Muscle of arm (tissue), 14 donors: ENCODE measurements around the gene CRYBA2. TPM values are rescaled to one million over a fixed set of nuclear protein-coding genes. Genes with fewer than 3 reads are reported as not detected.

ENCODE experiments used
- DNase-seq: peaks from one replicate; pipeline ENCODE4 v3.0.0-alpha.2; 2013
- long read RNA-seq, 11 donors: transcript quantifications; one replicate each; lab custom pipeline, GENCODE V29; 2026
- polyA plus RNA-seq, 12 donors: library from polyadenylated mRNA; unstranded; fragments of 120-200 nt; gene quantifications; one replicate each; pipeline ENCODE4 v1.2.1, GENCODE V29; 2013; ENCODE audit not compliant: insufficient read length in 12 of 12

CRYBA2 gene, protein sequence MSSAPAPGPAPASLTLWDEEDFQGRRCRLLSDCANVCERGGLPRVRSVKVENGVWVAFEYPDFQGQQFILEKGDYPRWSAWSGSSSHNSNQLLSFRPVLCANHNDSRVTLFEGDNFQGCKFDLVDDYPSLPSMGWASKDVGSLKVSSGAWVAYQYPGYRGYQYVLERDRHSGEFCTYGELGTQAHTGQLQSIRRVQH
- not detected for polyA plus RNA-seq
- long read RNA-seq, donor 1, partial matches to known transcripts: 0 of 4 reads
- long read RNA-seq, donor 1, other reads (novel, unspliced or antisense): 0 of 4 reads
- long read RNA-seq, donor 2: 0 reads
- long read RNA-seq, donor 3: 0 reads
- long read RNA-seq, donor 4: 0 reads
- long read RNA-seq, donor 5: 0 reads
- long read RNA-seq, donor 6: 0 reads
- long read RNA-seq, donor 7: 0 reads
- long read RNA-seq, donor 8: 0 reads
- long read RNA-seq, donor 9: 0 reads
- long read RNA-seq, donor 10: 0 reads
- long read RNA-seq, donor 11: 0 reads

DNA sequence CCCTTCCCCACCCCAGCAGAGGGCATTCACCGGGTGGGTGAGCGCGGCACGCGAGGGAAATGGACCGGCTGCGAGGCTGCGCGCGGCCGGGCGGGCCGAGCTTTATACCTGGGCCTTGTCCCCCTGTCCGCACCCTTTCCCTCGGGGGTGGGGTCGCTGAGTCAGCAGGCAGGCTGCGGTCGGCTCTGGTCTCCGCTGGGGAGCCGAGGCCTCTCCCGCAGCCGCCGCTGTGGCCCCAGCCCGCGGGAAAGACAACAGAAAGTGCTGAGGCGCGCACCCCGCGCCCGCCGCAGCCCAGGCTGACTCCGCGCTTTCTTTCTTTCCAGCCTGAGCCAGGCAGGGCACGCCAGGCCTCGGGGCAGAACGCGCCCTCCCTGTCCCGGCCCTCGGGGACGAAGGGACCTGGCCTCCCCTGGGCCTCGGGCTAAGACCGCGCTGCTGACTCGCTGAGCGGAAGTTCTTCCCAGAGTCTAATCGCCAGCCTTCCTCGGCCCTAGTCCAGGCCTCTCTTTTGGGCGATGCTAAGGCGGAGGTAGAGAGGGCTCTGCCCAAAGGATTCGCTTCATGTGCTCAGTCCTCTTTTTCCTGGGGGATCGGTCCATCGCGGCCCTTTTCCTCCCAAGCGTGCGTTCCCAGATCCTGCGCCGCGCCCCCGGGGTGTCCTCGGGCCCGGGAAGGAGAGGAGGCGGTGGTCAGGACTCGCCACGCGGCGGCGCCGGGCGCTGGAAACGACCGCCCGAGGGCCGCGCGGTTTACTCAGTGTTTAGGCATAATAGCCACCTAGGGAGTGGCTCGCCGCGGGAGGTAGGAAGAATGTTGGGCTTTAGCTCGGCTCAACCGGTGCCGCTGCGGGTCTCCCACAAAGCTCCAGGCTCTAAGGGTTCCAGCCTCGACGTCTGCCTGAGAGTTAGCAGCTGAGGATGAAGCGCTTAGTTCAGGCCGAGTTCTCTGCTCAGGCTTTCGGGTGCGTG, at the start of gene CRYBA2:
CRYBA2 (minus strand) TSS at position 78 of the 971 bp plus-strand sequence. CDS start 246 bp downstream, outside the sequence.
- no peak for DNase-seq

DNA sequence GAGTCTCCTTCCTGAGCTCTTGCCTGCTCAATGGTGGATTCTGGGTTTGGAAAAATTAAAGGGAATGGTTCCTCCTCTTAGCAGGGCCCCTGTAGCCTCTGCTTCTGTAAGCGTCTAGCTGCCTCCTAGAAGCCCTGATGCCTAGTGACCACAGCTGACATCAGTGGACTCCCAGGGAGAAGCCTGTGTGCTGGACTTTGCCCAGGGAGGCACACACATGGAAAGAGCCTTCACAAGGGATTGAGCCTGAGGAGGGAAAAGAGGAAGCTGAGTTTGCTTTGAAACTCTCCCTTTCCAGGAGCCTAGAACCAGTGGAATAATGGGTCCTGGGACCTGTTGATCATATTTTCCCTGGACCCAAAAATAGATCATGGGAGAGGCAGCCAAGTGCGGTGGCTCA, 49.5 kb upstream of the CRYBA2 start:
- no peak for DNase-seq

DNA sequence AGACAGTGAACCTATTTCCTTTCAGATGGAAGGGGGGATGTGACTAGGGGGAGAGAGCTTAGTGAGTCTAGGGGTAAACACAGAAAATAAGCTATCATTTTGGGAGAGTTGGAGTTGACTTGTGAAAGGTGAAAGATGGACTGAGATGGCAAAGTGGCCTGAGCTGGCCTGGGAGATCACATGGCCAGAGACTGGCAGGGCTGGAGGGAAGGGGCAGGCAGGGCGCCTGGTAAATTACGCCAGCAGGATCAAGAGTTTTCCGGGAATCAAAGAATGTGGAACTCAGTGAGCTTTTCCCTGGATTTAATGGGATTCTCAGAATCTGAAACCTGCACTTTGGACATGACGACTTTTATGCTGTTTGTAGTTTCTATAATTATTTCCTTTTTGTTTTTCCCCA, 48.9 kb upstream of the CRYBA2 start:
- no peak for DNase-seq

DNA sequence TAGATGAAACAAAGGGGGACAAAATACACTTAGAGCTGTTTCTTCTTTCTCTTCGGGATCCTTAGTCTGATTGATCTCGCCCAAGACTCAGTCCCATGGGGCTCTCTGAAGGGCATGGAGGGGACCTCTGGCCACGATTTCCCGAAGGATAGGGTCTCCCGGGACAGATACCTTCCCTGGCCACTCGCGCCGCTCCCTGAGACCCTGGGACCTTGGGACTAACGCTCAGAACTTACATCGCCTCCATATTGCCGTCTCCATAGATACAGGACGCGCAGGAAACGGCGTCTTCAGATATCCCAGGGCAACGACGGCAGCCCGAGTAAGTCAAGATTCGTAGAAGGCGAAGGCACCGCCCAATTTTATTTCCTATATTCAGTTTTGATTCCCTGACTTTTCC, 48.0 kb upstream of the CRYBA2 start, which contains the start of gene CFAP65:
CFAP65 (minus strand) TSS at position 265 of the 400 bp plus-strand sequence. CDS start 2,468 bp downstream, outside the sequence.
- DNase-seq: no peak

DNA sequence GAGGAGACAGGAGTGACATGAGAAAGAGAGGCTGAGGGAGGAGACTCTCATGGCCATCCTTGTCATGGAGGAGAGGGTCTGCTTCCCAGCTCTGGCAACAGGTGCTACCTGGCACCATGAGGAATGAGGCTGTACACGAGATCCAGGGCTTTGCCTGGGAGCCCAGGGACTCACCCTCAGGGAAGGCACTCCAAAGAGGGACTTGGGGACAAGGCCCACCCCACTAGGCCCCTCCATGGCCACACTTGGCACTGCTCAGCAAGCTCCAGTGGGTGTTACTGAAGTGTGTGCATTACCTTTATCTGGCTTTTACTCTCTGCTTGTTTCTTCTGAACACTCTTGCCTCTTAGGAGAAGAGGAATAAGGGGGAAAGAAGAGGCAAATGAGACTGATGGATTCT, 45.4 kb upstream of the CRYBA2 start:
- no peak for DNase-seq

DNA sequence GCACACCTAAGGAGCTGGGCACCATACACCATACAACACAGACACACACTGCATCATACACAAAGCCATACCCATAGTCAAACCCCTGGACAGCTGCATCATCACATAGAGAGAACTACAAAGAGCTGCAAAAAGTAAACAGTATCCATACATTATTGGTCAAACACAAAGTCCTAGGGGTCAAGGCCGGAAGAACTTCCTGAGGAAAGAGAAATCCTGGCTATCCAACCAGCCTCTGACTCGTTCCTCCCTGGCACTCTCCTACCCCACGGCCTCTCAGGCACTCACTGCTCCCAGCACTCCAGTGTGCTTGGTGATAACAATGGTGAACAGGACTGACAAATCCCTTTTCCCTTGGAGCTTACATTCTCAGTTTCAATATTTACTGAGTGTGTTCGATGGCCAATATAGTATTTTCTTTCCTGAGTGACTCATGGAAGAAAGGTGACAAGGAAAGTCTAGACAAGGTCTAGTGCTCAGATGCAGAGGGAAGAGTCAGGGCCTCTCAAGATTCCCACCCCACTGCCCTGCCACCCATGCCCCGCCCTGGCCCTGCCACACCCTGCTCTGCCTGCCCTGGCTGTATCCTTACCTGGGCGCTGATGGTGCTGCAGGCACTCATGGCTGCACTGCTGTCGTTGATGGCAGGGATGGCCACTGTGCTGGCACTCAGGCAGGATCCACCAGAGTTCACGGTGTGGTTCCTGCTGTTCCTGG, 44.7 kb upstream of the CRYBA2 start:
- no peak for DNase-seq

DNA sequence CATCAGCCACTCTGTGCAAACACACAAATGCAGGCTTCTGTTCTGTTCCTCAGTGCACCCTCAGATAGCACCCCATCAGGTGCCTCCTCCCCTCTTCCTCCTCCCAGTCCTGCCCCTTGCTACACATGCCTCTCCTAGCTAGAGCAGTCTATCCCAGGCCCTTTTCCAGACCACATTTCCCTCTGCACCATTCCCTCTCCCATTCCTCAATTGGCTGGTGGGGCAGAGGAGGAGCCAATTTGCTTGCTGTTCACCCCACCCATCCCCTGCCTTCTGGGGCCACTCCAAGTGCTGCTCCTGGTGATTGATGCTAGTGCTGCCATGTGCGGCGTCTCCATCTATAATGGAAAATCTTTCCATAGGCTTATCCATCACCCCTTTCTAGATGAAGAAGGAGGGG, 42.7 kb upstream of the CRYBA2 start:
- no peak for DNase-seq

DNA sequence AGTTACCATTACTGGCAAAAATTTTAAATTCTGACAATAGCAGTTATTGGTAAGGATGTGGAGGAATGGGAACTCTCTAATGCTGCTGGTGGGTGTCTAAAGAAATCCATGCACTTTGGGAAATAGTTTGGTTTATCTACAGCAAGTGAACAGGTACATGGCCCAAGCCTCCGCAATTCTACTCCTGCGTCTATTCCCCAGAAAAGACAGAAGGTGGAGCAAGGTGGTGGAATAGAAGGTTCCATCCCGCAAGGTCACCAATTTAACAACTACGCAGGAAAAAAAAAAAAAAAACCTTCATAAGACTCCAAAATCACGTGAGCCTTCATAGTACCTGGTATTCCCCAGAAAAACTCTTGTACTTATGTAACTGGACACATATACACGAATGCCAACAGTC, 41.6 kb upstream of the CRYBA2 start:
- DNase-seq: no peak

DNA sequence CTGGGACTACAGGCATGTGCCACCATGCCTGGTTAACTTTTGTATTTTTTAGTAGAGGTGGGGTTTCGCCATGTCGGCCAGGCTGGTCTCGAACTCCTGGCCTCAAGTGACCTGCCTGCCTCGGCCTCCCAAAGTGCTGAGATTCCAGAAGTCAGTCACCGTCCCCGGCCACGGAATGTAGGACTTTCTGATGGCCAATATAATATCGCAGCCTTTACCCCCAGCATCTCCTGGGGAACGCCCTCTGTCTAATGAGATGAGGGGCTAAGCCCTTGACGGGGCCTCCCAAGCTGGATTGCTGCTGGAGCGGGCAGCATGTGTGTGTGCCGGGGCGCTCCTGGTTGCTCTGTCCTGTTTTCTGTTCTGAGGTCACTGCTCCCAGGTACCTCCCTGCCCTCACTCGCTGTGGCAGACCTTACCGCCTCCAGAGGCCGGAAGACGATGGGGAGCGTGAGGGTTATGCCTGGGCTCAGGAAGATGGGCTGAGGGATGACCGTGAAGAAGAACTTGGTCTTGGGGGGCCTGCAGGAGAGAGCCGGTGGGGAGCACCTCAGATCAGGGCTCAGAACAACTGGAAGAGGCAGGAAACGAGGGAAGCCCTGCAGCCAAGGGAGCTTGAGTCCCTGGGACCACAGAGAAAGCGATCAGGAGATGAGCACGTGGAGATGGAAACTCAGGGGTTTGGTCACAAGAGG, 39.0 kb upstream of the CRYBA2 start:
- no peak for DNase-seq

DNA sequence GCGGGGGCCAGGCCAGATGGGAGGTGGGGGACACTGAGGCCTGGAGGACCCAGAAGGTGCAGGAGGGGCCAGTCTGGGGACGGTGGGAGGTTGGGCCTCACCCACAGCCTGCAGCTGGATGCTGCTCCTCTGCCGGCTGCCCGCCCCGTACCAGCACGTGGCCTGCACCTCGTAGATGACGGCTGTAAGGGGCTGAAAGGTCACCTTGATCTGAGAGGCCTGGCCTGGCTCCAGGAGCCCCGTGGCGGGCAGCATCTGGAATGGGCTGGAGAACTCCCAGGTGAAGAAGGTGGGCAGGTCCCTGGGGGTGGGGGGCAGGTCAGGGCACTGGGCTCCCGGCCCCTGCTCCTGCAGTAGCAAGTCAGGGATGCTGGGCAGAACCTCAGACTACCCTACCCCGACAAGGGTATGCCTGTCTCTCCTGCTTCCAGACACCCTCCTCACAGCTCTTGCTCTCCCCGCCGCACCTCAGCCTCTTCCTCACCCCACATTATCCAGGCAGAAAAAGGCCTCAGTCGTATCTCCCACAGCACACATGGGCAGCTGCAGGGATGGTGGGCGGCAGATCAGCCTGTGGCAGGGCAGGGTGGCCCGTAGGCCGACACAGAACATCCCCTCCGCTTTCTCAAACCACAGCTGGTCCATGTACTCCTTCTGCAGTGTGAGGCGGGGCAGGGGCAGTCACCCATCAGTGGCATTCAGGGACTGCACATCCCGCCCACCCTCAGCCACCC, 38.0 kb upstream of the CRYBA2 start:
- DNase-seq: no peak

DNA sequence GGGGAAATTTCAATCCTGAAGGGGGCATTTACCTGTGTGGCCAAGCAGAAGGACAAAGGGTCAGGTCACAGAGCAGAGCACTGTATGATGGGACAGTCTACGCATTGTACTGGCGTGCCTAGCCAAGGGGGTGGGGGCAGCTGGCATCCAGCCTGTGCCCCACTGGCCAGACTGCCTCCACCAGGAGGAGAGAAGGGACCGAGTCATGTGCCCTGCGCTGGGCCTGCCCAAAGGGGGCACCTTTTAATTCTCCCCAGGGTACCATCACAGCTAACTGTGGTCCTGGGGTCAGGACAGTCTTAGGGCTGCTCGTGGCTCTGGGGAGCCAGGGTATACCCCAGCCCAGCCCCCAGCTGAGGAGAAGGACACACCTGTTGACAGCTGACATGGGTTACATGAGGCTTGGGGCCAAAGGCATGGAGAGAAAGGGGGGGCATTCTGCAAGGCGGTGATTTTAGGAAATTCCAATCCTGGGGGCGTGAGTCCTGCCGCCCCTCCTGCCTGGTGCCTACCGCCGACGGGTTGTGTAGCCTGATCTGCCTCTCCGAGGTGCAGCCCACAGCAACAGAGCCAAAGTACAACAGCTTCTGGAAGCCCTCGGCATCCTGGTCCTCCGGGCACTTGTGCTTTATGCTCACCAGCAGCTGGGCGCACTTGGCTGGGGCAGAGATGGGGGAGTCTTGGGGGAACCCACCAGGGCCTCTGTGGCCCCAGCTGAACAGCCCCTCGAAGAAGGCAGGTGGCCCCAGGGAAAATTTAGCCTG, 37.1 kb upstream of the CRYBA2 start:
- DNase-seq: no peak

DNA sequence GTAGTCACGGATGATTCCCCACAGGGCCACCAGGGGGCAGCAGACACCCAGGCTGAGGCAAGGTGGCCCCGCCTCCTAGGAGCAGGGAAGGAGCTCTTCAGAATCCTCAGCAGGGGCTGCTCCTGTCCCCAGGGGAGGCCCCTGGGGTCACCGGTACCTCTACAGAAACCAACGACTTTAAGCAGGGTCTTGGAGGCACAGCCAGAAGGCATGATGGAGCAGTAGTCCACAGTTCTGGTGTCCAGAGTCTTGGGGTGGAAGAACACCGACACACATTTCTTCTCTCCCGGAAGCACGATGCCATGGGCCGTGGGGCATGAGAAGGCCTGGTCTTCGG, 36.6 kb upstream of the CRYBA2 start:
- peak; percentile 69 for DNase-seq

DNA sequence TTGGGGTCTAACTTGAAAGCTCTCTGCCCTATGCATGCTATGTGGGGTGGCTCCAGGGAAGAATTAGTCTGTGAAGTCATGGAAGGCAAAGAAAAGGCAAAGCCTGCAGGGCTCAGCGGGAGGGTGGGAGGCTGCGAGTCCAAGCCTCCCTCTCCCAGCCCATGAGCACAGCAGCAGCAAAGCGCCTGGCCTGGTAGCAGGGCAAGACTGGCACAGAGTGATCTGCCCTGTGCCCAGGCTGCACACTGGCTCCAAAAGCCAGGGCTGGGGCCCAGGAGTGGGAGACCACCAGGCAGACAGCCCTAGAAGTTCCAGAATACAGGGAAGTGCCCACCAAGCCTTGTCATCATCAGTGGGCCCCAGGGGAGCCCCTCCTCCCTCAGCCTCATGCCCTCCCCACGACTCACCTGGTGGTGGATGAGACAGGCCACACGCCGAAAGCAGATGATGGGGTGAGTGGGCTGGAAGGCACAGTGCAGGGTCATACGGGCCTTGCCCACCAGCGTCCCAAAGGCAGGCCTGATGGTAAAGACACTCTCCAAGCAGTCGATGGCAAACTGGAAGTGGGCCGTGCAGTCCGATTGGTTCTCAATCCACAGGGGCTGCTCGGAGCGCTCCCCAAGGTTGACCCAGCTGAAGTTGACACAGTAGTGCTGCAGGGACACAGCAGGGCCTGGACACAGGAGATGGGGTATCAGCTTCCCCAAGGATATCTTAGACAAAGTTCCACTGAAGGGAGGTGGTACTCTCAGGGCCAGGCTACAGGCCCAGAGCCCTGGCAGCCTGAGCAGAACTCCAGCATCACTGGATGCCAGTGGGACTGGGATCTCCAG, 36.0 kb upstream of the CRYBA2 start:
- no peak for DNase-seq

DNA sequence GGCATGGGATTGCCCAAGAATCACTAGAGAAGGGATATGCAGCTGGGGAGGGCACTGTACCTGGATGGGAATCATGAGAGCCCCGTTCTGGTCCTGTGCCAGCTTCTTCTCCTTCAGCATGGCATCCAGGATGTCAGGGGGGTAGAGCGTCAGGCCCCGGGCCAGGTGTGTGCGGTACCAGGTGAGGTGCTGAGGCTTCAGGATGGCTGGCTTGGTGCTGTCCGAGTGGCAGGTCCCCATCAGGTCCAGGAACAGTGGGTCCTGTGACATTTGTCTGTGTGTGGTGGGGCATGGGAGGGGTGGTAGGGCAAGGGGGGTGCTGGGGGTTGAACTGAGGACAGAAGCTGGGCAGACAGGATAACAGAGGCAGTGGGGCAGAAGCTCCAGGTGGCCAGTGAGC, 34.9 kb upstream of the CRYBA2 start:
- DNase-seq: no peak

DNA sequence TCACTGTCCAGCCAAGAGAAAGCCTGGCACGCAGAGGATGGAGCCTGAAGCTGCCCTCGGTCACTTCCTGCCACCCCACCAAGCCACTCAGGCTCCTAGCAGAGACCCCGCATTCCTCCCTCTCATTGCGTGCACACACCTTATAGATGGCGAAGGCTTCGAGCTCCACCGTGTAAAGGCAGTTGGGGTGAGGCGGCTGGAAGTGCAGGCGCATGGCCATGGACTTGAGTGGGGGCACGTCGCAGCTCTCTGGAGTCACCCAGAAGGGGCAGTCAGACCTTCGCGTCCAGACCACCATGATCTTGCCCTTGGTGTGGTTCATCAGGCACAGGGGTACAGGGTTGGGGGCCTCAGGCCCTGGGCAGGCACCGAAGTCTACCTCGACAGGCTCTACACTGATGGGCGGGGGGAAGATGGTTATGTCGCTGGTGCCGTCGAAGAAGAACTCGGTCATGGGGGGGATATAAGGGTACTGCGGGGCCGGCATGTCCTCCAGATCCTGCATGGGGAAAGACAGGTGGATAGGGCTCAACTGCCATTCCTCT, 34.4 kb upstream of the CRYBA2 start:
- no peak for DNase-seq

DNA sequence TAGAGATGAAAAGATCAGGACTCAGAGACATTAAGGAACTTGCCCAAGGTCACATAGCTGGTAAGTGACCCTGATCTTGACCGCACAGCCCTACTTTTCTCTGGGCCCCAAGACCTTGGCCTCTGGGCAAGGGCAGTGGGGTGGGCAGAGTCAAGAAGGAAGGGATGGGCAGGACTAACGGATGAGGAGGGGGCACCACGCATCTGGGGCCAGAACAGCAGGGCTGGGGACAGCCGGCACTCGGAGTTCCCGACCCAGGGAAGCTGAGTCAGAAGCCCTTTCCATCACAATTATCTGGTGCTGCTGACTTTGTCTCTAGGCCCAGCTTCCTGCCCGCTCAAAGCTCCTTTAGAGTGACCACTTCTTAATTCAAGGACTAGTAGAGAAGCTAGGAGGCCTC, 33.7 kb upstream of the CRYBA2 start:
- no peak for DNase-seq

DNA sequence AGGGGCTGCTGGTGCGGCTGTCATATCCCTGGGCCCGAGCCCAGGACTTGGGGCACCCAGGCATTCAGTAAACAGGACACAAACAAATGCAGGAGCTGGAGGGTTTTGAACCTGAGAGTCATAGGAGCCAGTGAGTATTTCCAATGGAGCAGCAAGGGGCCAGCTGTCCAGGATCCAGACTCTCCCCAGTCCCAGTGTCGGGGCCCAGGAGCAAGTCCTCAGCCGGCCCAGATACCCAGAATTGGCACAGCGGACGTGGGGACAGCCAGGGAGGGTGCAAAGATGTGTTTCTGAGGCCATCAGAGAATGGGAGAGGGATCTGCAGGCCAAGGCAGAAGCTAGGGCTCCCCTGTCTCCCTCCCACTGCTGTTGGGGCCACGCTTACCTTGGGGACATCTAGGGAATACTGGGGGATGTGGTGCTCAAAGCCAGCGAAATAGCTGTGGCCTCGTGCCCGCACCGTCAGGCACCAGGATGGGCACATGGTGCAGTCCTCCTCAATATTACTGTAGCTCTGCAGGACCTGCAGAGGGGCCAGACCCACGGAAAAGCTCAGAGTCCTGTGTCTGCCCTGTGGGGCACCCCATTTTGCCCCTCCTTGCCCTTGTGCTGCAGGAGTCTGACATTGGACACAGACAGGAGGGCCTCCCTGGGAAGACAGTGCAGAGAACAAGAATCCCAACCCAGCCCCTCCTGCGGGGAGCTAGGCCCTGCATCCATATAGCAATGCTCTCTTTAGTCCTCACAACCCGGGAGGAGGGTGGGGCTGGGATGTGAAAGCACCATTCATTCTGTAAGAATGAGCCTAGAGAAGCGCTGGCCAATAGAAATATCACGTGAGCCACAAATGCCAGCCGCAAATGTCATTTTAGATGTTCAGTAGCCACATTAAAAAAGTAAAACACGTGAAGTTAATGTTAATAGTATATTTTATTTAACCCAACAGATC, 32.7 kb upstream of the CRYBA2 start:
- DNase-seq: no peak
